Upper lobe of right lung (tissue), 1 donor: ENCODE data around the gene DYNLL1. TPM values are rescaled to one million over a fixed set of nuclear protein-coding genes. Genes with fewer than 3 reads are reported as not detected.
"Not testable (repeated sequence)": the region's sequence is repeated elsewhere in the genome, so short reads cannot be mapped to it uniquely, and the experiment has no call there.

Experiments
- ATAC-seq: fragments of 200-7000 bp; cut with Tn5 transposase; one replicate; pipeline ENCODE4 v1.9.1; 2020; ENCODE audit warnings: mild to moderate bottlenecking, moderate library complexity
- DNase-seq: peaks from one replicate; pipeline ENCODE4 v3.0.0-alpha.2; 2020
- H3K27ac ChIP-seq: fragments of 200-600 bp; one replicate; pipeline ENCODE4 v1.8.0; 2022
- H3K27me3 ChIP-seq: fragments of 200-600 bp; one replicate; pipeline ENCODE4 v1.8.0; 2022; ENCODE audit warnings: mild to moderate bottlenecking
- H3K36me3 ChIP-seq: fragments of 200-600 bp; one replicate; pipeline ENCODE4 v1.8.0; 2022
- H3K4me1 ChIP-seq: fragments of 200-600 bp; one replicate; pipeline ENCODE4 v1.8.0; 2022
- H3K4me3 ChIP-seq: fragments of 200-600 bp; one replicate; pipeline ENCODE4 v1.8.0; 2022; ENCODE audit warnings: mild to moderate bottlenecking
- H3K9me3 ChIP-seq: fragments of 200-600 bp; one replicate; pipeline ENCODE4 v1.8.0; 2022
- intact Hi-C: fragments of 100-400 bp; cut with DNase I; formaldehyde crosslinking; loops from one replicate; pipeline ENCODE4 v1.11.0; 2022
- total RNA-seq: library from RNA; stranded (reverse); fragmentation: NEBNext Ultra II Directional; extraction: Animal tissue kit (Norgen Biotek cat#: 25700); gene quantifications from one replicate; pipeline ENCODE4 v1.2.1, GENCODE V29; 2021
- TF ChIP-seq, protein P1 (sequence below): fragments of 200-600 bp; IDR thresholded peaks from one replicate; pipeline ENCODE4 v1.8.0; 2022; ENCODE audit warnings: antibody characterized with exemption
- donor health status: DM: no; HTN: yes; CAD: no; lungs with severe emphysema.

DYNLL1 gene
- total RNA-seq, 1 donor from 2014 or later: 242 TPM

DNA sequence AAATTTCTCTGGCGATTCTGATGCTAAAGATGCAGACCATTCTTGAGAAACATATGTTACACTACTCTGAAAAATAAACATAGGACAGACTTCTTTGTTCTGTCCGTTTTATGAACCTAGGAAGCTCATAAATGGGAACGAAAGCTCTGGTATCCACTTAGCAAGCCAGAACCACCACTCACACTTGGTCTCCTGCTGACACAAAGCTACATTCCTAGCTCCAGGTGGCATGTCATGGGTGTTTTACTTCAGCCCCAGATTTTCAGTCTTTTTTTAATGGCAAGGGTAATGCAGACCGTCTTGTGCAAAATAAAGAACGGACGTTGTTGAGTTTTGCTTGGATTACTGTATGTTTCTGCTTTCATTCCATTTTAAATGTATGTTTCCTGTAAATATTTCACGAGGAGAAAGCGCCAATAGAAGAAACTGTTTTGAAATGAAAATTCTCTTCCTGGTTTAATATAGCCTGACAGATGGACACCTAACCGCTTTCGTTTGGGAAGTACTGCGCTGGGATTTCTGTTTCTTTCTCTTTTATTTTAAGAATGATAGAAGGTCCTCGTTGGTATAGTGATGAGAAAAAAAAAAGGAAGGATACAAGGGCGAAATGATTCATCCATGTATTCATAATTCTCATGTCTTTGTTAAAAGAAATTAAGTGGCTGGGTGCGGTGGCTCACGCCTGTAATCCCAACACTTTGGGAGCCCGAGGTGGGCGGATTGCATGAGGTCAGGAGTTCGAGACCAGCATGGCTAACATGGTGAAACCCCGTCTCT is 33.9 kb downstream of the DYNLL1 start:
- H3K4me1 ChIP-seq: peaks cover 14% of the 10 kb centered on the region
- TF ChIP-seq, protein P1, sequence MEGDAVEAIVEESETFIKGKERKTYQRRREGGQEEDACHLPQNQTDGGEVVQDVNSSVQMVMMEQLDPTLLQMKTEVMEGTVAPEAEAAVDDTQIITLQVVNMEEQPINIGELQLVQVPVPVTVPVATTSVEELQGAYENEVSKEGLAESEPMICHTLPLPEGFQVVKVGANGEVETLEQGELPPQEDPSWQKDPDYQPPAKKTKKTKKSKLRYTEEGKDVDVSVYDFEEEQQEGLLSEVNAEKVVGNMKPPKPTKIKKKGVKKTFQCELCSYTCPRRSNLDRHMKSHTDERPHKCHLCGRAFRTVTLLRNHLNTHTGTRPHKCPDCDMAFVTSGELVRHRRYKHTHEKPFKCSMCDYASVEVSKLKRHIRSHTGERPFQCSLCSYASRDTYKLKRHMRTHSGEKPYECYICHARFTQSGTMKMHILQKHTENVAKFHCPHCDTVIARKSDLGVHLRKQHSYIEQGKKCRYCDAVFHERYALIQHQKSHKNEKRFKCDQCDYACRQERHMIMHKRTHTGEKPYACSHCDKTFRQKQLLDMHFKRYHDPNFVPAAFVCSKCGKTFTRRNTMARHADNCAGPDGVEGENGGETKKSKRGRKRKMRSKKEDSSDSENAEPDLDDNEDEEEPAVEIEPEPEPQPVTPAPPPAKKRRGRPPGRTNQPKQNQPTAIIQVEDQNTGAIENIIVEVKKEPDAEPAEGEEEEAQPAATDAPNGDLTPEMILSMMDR: no peak
- intact Hi-C loops: no loop called here
- peak overlapping the region; percentile 83 for H3K4me3 ChIP-seq
- H3K36me3 ChIP-seq: no peaks in the 10 kb centered on the region
- H3K9me3 ChIP-seq: no peaks in the 10 kb centered on the region
- no peak for DNase-seq
- H3K27me3 ChIP-seq: no peaks in the 10 kb centered on the region
- ATAC-seq: peak; percentile 43
- H3K27ac ChIP-seq: peak overlapping the region; percentile 97

DNA sequence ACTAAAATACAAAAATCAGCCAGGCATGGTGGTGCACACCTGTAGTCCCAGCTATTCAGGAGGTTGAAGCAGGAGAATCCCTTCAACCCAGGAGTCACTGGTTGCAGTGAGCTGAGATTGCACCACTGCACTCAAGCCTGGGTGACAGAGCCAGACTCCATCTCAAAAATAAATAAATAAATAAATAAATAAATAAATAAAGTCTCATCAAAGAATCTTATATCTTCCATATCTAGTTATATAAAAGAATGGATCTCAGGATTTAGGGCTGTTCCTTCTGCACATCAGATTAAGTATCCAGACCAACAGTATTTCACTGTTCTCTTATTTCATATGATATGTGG is 34.5 kb downstream of the DYNLL1 start:
- Histone ChIP-seq H3K4me1 (peaks cover 14% of the 10 kb centered on the region), H3K4me3 (peak overlapping the region; percentile 83), H3K27ac (peak overlapping the region; percentile 97)
- H3K9me3 ChIP-seq, DNase-seq, H3K27me3 ChIP-seq, H3K36me3 ChIP-seq, ATAC-seq, intact Hi-C loops: not testable (repeated sequence)

DNA sequence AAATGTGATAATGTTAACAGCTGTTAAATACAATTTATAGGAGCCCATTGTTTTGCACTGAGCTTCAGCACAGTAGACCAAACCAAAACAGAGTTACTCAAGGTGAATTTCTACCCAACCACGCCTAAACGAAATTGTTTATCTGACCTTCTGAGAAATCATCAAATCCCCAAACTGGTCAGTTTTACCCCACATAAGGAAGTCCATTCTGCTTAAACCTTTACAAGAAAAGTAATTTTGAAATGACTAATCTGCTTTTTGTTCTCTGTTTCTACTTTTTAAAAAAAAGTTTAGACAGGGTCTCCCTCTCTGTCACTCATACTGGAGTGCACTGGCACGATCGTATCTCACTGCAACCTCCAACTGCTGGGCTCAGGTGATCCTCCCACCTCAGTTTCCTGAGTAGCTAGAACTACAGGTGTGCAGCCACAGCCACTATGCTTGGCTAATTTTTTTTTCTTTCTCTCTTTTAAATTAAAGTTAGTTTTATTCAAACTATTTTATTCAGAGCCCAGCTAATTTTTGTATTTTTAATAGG is 36.9 kb downstream of the DYNLL1 start:
- DNase-seq: no peak
- intact Hi-C loops: no loop called here
- H3K27me3 ChIP-seq: no peaks in the 10 kb centered on the region
- no peak overlapping the region for H3K4me3 ChIP-seq
- no peak for ATAC-seq
- no peaks in the 10 kb centered on the region for H3K36me3 ChIP-seq
- TF ChIP-seq, protein P1: no peak
- H3K4me1 ChIP-seq: peaks cover 36% of the 10 kb centered on the region
- no peaks in the 10 kb centered on the region for H3K9me3 ChIP-seq
- H3K27ac ChIP-seq: no peak overlapping the region

DNA sequence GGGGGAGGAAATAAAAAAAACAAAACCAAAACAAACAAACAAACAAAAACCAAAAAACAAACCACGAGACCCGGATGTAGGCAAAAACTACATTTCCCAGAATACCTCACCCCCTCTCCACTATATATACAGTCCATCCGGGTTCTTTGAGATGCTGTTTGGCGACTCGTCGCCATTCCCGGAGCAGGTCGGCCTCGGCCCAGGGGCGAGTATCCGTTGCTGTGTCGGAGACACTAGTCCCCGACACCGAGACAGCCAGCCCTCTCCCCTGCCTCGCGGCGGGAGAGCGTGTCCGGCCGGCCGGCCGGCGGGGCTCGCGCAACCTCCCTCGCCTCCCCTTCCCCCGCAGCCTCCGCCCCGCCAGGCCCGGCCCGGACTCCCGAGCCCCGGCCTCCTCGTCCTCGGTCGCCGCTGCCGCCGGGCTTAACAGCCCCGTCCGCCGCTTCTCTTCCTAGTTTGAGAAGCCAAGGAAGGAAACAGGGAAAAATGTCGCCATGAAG is 38.3 kb downstream of the DYNLL1 start, which contains the start of gene RNF10:
Gene RNF10 (plus strand): TSS at position 154 of the 500 bp plus-strand sequence. CDS start 456 bp downstream, outside the sequence.
- intact Hi-C loops: no loop called here

DNA sequence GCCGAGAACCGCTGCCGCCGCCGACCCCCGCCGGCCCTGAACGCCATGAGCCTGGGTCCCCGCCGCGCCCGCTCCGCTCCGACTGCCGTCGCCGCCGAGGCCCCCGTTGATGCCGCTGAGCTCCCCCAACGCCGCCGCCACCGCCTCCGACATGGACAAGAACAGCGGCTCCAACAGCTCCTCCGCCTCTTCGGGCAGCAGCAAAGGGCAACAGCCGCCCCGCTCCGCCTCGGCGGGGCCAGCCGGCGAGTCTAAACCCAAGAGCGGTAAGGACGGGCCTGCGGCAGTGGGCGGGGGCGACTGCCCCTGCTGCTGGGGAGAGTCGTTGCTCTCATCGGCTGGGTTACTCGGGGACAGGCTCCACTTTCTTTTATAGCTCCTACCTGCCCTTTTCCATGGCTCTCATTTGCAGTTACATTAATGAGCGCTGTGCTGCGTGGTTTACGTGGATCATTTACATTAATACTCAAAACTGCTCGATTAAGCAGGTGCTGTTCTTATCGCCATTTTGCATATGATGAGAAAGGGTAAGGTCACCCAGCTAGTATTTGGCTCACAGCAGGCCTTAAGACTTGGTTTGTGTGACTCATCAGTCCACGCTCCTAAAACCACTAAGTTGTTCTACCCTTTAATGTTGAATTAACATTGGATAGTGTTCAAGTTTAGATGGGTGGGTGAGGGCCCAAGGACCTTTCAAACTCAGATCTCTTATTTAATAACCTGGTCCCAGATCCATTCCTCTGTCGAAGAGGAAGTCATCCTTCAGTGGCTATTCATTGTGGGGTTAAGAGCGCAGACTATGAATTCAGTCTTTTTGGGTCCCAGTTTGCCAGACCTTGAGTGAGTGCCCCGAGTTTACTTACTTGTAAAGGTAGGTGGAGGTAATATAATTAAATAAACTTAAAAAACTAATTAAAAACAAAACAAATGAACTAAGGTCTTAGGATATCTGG is 39.1 kb downstream of the DYNLL1 start:
- peak; percentile 77 for DNase-seq

More for the DNA sequence above, 38.3 kb downstream of the DYNLL1 start, which contains the start of gene RNF10:
- Histone ChIP-seq H3K9me3 (no peaks in the 10 kb centered on the region), H3K4me3 (peak within 1 kb of the TSS; percentile 87), H3K27me3 (no peaks in the 10 kb centered on the region), H3K27ac (peak within 1 kb of the TSS; percentile 91), H3K4me1 (peaks cover 44% of the 10 kb centered on the region), H3K36me3 (no peaks in the 10 kb centered on the region)
- TF ChIP-seq, protein P1: no peak
- peak; percentile 83 for DNase-seq
- peak; percentile 87 for ATAC-seq

More for the DNA sequence above, 39.1 kb downstream of the DYNLL1 start:
- TF ChIP-seq, protein P1: peak; percentile 12
- H3K27me3 ChIP-seq: no peaks in the 10 kb centered on the region
- H3K4me3 ChIP-seq: peak overlapping the region; percentile 87
- peaks cover 46% of the 10 kb centered on the region for H3K4me1 ChIP-seq
- H3K9me3 ChIP-seq: no peaks in the 10 kb centered on the region
- peak; percentile 67 for ATAC-seq
- H3K27ac ChIP-seq: peak overlapping the region; percentile 91
- intact Hi-C loops: no loop called here
- no peaks in the 10 kb centered on the region for H3K36me3 ChIP-seq
